D721Med (cell line): Measurements from ENCODE around the gene CLEC18C.
A peak's percentile ranks its signal among the peaks of the same experiment; 100 is the strongest.
"Not testable (repeated sequence)": the region's sequence is repeated elsewhere in the genome, so short reads cannot be mapped to it uniquely, and the experiment has no call there.

Experiments used
- DNase-seq: peaks from one replicate; pipeline ENCODE4 v3.0.0; 2011; ENCODE audit warnings: low spot score; ENCODE audit not compliant: insufficient read length
- FAIRE-seq: peaks from 2 replicates; lab custom pipeline; 2011; peaks lifted over from hg19 to GRCh38; lab: Jason Lieb, UNC
- TF ChIP-seq, protein P1 (sequence below): IDR thresholded peaks from 2 replicates; pipeline ENCODE4 v1.5.1; 2012; ENCODE audit warnings: mild to moderate bottlenecking, control low read depth; ENCODE audit not compliant: insufficient read depth; ENCODE audit errors: missing control alignments

Gene CLEC18C

GRCh38 chr16:70173212-70173837 is at the start of gene CLEC18C:
Gene CLEC18C, plus strand, starts transcription at chr16:70173787. Its CDS starts 492 bp downstream, at chr16:70174279.
- not testable (repeated sequence) for FAIRE-seq, DNase-seq

- not testable (repeated sequence) for FAIRE-seq, DNase-seq
Observed at GRCh38 chr16:70123822-70124221, 49.8 kb upstream of the CLEC18C start.

GRCh38 chr16:70126226-70126625 is 47.4 kb upstream of the CLEC18C start:
- DNase-seq, FAIRE-seq: not testable (repeated sequence)

DNA sequence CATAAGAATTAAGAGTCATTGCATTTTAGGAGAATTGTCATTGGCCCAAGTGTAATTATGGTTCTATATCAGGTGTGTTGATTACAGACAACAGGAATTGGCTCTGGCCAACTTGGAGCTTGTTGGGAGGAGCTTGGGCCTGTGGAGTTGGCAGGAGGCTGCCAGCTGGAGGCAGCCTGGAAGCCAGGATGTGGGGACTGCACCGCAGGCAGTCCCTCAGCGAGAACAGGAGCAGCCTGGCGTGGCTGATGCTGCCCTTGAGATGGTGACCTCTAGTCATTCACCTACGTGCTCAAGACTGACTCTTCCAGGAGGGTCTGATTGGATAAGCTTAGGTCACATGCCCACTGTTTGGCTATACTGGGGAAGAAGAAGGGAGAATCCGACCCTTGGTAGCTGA is 45.9 kb upstream of the CLEC18C start:
- not testable (repeated sequence) for FAIRE-seq, DNase-seq

DNA sequence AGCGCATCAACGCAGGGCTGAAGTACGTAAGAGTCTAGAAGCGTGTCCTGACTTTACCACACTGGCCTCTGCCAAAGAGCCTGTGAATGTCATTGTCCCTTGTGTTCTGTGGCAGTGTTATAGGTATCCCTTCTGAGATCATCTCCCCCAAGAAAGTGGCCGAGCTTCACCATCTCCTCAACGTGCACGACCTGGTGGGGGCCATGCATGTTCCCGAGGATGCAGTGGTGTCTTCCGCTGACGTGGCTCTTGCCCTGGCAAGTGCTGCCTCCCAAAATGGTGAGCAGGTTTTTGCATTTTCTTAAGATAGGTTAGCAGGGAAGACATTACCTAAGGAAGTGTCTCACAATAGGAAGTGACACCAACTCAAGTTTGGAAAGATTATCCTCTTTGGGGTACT is 44.7 kb upstream of the CLEC18C start:
- not testable (repeated sequence) for DNase-seq, FAIRE-seq

DNA sequence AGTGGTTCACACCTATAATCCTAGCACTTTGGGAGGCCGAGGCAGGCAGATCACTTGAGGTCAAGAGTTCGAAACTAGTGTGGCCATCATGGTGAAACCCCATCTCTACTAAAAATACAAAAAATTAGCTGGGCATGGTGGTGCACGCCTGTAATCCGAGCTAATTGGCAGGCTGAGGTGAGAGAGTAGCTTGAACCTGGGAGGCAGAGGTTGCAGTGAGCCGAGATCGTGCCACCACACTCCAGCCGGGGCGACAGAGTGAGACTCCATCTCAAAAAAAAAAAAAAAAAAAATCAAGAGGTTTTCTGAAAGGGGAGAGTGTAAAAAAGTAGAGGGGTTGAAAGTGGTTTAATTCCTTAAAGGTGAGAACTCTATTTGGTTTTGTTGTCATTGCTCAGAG is 37.8 kb upstream of the CLEC18C start:
- FAIRE-seq, DNase-seq: not testable (repeated sequence)

DNA sequence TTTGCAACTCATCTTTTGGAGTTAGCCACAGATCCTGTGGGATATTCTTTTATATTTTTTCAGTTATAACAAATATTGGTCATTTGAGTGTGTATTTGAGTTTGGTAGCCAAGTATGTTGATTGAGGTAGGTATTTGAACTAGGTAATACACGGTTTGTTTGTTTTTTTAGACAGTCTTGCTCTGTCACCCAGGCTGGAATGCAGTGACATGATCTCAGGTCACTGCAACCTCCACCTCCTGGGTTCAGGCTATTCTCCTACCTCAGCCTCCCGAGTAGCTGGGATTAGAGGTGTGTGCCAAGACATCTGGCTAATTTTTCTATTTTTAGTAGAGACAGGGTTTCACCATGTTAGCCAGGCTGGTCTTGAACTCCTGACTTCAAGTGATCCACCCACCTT is 37.0 kb upstream of the CLEC18C start:
- not testable (repeated sequence) for DNase-seq, FAIRE-seq

DNA sequence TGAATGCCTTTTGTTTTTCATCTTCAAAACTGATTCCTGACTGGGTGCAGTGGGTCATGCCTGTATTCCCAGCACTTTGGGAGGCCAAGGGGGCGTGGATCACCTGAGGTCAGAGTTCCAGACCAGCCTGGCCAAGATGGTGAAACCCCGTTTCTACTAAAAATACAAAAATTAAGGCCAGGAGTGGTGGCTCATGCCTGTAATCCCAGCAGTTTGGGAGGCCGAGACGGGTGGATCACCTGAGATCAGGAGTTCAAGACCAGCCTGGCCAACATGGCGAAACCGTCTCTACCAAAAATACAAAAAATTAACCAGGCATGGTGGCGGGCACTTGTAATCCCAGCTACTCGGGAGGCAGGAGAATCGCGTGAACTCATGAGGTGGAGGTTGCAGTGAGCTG is 30.8 kb upstream of the CLEC18C start:
- DNase-seq, FAIRE-seq: not testable (repeated sequence)

- FAIRE-seq, DNase-seq: not testable (repeated sequence)
Observed at GRCh38 chr16:70143231-70143895, 30.2 kb upstream of the CLEC18C start.

GRCh38 chr16:70147853-70148252 is 25.7 kb upstream of the CLEC18C start:
- DNase-seq, FAIRE-seq: not testable (repeated sequence)

- FAIRE-seq, result not testable (repeated sequence)
Observed at GRCh38 chr16:70148453-70148852, 25.1 kb upstream of the CLEC18C start.

GRCh38 chr16:70149296-70149695 is 24.3 kb upstream of the CLEC18C start:
- not testable (repeated sequence) for FAIRE-seq, DNase-seq

More at GRCh38 chr16:70148453-70148852, 25.1 kb upstream of the CLEC18C start:
- not testable (repeated sequence) for DNase-seq

GRCh38 chr16:70151391-70151790 is 22.2 kb upstream of the CLEC18C start:
- TF ChIP-seq, protein P1, sequence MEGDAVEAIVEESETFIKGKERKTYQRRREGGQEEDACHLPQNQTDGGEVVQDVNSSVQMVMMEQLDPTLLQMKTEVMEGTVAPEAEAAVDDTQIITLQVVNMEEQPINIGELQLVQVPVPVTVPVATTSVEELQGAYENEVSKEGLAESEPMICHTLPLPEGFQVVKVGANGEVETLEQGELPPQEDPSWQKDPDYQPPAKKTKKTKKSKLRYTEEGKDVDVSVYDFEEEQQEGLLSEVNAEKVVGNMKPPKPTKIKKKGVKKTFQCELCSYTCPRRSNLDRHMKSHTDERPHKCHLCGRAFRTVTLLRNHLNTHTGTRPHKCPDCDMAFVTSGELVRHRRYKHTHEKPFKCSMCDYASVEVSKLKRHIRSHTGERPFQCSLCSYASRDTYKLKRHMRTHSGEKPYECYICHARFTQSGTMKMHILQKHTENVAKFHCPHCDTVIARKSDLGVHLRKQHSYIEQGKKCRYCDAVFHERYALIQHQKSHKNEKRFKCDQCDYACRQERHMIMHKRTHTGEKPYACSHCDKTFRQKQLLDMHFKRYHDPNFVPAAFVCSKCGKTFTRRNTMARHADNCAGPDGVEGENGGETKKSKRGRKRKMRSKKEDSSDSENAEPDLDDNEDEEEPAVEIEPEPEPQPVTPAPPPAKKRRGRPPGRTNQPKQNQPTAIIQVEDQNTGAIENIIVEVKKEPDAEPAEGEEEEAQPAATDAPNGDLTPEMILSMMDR, result no peak
- FAIRE-seq (no peak), DNase-seq (peak; percentile 10)

DNA sequence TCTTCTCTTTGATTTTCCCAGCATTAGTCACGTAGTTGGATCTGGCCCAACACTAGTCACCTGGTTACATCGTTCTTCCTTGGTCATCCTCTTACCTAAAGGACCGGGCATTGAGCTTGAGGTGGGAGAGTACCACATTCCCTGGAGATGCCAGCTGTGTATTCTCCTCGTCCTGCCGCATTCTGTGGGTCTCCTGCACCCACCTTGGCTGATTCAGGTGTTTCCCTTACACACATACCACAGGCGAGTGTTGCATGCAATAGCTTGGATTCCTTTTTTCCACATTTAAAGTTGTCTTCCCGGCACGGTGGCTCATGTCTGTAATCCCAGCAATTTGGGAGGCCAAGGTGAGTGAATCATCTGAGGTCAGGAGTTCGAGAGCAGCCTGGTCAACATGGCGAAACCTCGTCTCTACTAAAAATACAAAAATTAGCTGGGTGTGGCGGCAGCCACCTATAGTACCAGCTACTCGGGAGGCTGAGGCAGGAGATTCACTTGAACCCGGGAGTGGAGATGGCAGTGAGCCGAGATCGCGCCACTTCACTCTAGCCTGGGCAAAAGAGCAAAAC is 21.6 kb upstream of the CLEC18C start:
- FAIRE-seq (no peak), DNase-seq (no peak)
- TF ChIP-seq, protein P1, result no peak
